Endodermal cell (in vitro differentiated cells): Measurements from ENCODE around the gene CPAMD8. TPM values are rescaled to one million over a fixed set of nuclear protein-coding genes. Genes with fewer than 3 reads are reported as not detected.

Source experiments
- DNase-seq: peaks from one replicate; pipeline ENCODE4 v3.0.0-alpha.2; 2017
- H3K27ac ChIP-seq: 2 replicates; pipeline ENCODE4 v1.5.1; 2013; ENCODE audit warnings: mild to moderate bottlenecking, low read depth, low read length, moderate library complexity
- H3K27me3 ChIP-seq: 2 replicates; pipeline ENCODE4 v1.6.1; 2013; ENCODE audit warnings: mild to moderate bottlenecking, low read length, moderate library complexity; ENCODE audit not compliant: insufficient read depth, control insufficient read depth, poor library complexity, severe bottlenecking
- H3K36me3 ChIP-seq: 2 replicates; pipeline ENCODE4 v1.7.0; 2013; ENCODE audit warnings: mild to moderate bottlenecking, low read length, moderate library complexity; ENCODE audit not compliant: control insufficient read depth, insufficient read depth
- H3K4me1 ChIP-seq: one replicate; pipeline ENCODE4 v1.7.0; 2013; ENCODE audit warnings: low read length; ENCODE audit not compliant: control insufficient read depth, insufficient read depth
- H3K4me3 ChIP-seq: 2 replicates; pipeline ENCODE4 v1.5.1; 2013; ENCODE audit warnings: mild to moderate bottlenecking, low read length, moderate library complexity
- H3K9ac ChIP-seq: 2 replicates; pipeline ENCODE4 v1.6.1; 2013; ENCODE audit warnings: mild to moderate bottlenecking, low read length, moderate library complexity; ENCODE audit not compliant: poor library complexity, severe bottlenecking; ENCODE audit errors: extremely low read depth
- H3K9me3 ChIP-seq: 2 replicates; pipeline ENCODE4 v1.6.1; 2013; ENCODE audit warnings: mild to moderate bottlenecking, low read length, moderate library complexity; ENCODE audit not compliant: control insufficient read depth
- H3K27ac Mint-ChIP-seq: 2 replicates; pipeline ENCODE4 v1.8.0; 2020; ENCODE audit warnings: mixed read lengths
- H3K27me3 Mint-ChIP-seq: 2 replicates; pipeline ENCODE4 v1.8.0; 2021; ENCODE audit warnings: mild to moderate bottlenecking, mixed read lengths; ENCODE audit not compliant: insufficient read depth
- H3K36me3 Mint-ChIP-seq: 2 replicates; pipeline ENCODE4 v1.8.0; 2020; ENCODE audit warnings: low read depth, mixed read lengths
- H3K4me1 Mint-ChIP-seq: 2 replicates; pipeline ENCODE4 v1.8.0; 2020; ENCODE audit warnings: mixed read lengths
- H3K4me3 Mint-ChIP-seq: 2 replicates; pipeline ENCODE4 v1.8.0; 2020; ENCODE audit warnings: mild to moderate bottlenecking, moderate library complexity, mixed read lengths
- H3K9me3 Mint-ChIP-seq: 2 replicates; pipeline ENCODE4 v1.8.0; 2020; ENCODE audit warnings: mild to moderate bottlenecking, mixed read lengths
- WGBS, 2 experiments: methylation state at CpG; one replicate each; pipeline versions ENCODE4 v1.1.5 to v1.1.7; 2013; ENCODE audit warnings: missing lambda C conversion rate in 2 of 2, mixed read lengths in 1 of 2; ENCODE audit not compliant: insufficient coverage in 1 of 2, insufficient read length in 1 of 2; 5-methylcytosine and 5-hydroxymethylcytosine counted together
- total RNA-seq, 2 donors: library from RNA; stranded (reverse); fragmentation: NEBNext Ultra II Directional in 1 of 2; extraction: Animal tissue kit (Norgen Biotek cat#: 25700) in 1 of 2; gene quantifications; 2 replicates in 1 of 2; 3 replicates in 1 of 2; pipeline ENCODE4 v1.2.1, GENCODE V29; 2021
- TF ChIP-seq, protein P1 (sequence below): fragments of 200-600 bp; sonication (generic); conservative IDR thresholded peaks from 2 replicates; pipeline ENCODE4 v1.5.0; 2021; ENCODE audit warnings: antibody characterized with exemption, mild to moderate bottlenecking

The CPAMD8 gene
- total RNA-seq, 2 donors from 2014 or later = 19.7 to 22.9 TPM

DNA sequence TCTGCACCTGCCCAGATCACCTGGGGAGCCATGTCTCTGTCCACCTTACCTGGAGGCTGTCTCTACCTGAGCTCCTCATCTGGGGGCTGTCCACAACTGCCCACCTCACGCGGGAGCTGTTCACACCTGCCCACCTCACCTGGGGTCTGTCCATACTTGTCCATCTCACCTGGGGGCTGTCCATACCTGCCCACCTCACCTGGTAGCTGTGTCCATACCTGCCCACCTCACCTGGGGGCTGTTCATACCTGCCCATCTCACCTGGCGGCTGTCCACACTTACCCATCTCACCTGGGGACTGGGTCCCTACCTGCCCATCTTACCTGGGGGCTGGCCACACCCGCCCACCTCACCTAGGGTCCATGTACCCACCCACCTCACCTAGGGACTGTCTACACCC, 10.0 kb upstream of the CPAMD8 start:
- no peaks in the 10 kb centered on the region for H3K9me3 Mint-ChIP-seq
- Histone ChIP-seq H3K27me3 (no peaks in the 10 kb centered on the region), H3K4me1 (no peaks in the 10 kb centered on the region), H3K36me3 (no peaks in the 10 kb centered on the region), H3K9ac (no peak overlapping the region), H3K9me3 (no peaks in the 10 kb centered on the region), H3K4me3 (no peak overlapping the region), H3K27ac (no peak overlapping the region)
- peaks cover 2% of the 10 kb centered on the region for H3K27me3 Mint-ChIP-seq
- no peaks in the 10 kb centered on the region for H3K36me3 Mint-ChIP-seq
- DNase-seq = no peak
- no peaks in the 10 kb centered on the region for H3K4me1 Mint-ChIP-seq
- 89 to 96% methylated on average over 4 of the region's 4 CpGs for WGBS, 2 experiments
- no peak overlapping the region for H3K4me3 Mint-ChIP-seq
- no peak overlapping the region for H3K27ac Mint-ChIP-seq
- TF ChIP-seq, protein P1, sequence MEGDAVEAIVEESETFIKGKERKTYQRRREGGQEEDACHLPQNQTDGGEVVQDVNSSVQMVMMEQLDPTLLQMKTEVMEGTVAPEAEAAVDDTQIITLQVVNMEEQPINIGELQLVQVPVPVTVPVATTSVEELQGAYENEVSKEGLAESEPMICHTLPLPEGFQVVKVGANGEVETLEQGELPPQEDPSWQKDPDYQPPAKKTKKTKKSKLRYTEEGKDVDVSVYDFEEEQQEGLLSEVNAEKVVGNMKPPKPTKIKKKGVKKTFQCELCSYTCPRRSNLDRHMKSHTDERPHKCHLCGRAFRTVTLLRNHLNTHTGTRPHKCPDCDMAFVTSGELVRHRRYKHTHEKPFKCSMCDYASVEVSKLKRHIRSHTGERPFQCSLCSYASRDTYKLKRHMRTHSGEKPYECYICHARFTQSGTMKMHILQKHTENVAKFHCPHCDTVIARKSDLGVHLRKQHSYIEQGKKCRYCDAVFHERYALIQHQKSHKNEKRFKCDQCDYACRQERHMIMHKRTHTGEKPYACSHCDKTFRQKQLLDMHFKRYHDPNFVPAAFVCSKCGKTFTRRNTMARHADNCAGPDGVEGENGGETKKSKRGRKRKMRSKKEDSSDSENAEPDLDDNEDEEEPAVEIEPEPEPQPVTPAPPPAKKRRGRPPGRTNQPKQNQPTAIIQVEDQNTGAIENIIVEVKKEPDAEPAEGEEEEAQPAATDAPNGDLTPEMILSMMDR = no peak

DNA sequence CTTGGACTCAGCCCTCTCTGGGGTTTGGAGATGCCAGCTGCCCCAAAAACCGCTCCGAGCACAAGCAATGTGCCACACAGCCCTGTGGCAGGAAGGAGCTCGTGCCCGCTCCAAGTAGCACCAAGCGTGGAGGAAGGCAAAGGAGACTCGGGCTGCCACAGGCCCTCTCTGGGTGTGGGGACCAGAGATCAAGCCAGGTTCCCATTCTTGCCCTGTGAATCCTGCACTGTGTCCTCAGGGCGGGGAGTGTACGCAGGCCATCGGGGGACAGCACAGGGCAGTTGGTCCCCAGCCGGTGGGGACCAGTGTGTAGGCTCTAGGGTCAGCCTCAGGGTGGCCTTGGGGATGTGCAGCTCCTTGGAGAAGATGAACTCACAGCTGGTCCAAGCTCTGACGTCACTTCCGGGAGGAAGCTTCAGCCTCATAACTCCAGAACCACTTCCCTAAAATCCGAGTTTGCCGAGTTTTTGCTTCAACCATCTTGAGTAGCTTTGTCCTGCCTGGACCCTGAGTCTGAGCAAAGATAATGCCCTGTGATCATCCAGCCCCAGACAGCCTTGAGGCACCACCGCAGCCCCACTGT, 9.3 kb upstream of the CPAMD8 start:
- no peak overlapping the region for H3K4me3 ChIP-seq
- Mint-ChIP-seq H3K4me3 (no peak overlapping the region), H3K9me3 (no peaks in the 10 kb centered on the region), H3K36me3 (no peaks in the 10 kb centered on the region), H3K4me1 (no peaks in the 10 kb centered on the region), H3K27me3 (peaks cover 2% of the 10 kb centered on the region), H3K27ac (peak overlapping the region; percentile 66)
- no peak for DNase-seq
- H3K27me3 ChIP-seq = no peaks in the 10 kb centered on the region
- TF ChIP-seq, protein P1 = no peak
- no peak overlapping the region for H3K9ac ChIP-seq
- WGBS, 2 experiments = 92 to 98% methylated on average over 11 to 15 of the region's 15 CpGs
- no peaks in the 10 kb centered on the region for H3K4me1 ChIP-seq
- H3K36me3 ChIP-seq = no peaks in the 10 kb centered on the region
- no peaks in the 10 kb centered on the region for H3K9me3 ChIP-seq
- H3K27ac ChIP-seq = no peak overlapping the region

DNA sequence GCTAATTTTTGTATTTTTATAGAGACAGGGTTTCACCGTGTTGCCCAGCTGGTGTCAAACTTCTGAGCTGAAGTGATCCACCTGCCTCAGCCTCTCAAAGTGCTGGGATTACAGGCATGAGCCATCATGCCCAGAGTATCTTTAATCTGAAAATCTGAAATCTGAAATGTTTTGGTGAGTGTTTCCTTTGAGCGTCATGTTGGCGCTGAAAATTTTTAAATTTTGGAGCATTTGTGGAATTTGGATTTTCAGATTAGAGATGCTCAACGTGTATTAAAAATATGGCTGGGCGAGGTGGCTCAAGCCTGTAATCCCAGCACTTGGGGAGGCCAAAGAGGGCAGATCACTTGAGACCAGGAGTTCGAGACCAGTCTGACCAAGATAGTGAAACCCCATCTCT, 5.1 kb upstream of the CPAMD8 start:
- Mint-ChIP-seq H3K4me1 (no peaks in the 10 kb centered on the region), H3K27ac (no peak overlapping the region), H3K36me3 (no peaks in the 10 kb centered on the region), H3K4me3 (no peak overlapping the region), H3K27me3 (peaks cover 8% of the 10 kb centered on the region), H3K9me3 (no peaks in the 10 kb centered on the region)
- no peak for DNase-seq
- Histone ChIP-seq H3K9ac (no peak overlapping the region), H3K4me1 (no peaks in the 10 kb centered on the region), H3K27ac (no peak overlapping the region), H3K36me3 (no peaks in the 10 kb centered on the region), H3K4me3 (no peak overlapping the region), H3K27me3 (no peaks in the 10 kb centered on the region), H3K9me3 (no peaks in the 10 kb centered on the region)
- 91 to 92% methylated on average over 4 to 6 of the region's 6 CpGs for WGBS, 2 experiments
- TF ChIP-seq, protein P1 = no peak
